ENCODE measurements around the gene SV2B.

Gene SV2B

DNA sequence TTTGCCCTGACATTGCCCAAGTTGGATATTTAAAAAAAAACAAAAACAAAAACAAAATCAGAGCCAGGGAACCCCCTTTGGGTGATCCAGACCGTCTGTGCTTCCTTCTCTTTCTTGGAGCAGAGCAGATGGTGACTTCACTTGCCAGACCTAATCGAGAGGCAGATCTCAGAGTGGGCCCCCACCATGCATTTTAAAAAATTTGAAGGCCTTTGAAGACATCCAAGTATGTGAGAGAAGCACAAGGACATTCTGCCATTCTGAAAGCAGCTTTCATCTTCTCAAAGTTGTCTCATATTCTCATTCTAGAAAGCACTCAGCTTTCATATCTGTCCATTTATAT, 93.3 kb downstream of the SV2B start:
- no peak for DNase-seq (ENCODE audit: low read depth)

DNA sequence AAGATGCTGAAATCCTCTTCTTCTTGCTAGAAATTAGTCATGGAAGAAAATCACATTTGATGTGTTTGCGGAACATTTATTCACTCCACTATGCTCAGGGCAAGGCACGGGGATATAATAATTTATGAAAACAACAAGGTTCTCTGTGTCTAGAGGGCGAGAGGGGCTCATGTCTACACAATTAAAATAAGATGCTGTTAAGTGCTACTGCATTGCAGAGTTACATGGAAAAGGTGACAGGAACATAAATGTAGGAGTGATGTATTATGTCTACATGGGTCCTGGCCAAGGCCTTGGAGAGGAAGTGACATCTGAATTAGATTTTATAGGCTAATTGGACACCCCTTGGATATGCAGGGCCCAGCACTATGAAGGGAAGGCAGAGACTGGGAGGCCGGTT, 96.1 kb downstream of the SV2B start:
- DNase-seq (ENCODE audit: low read depth), result no peak

DNA sequence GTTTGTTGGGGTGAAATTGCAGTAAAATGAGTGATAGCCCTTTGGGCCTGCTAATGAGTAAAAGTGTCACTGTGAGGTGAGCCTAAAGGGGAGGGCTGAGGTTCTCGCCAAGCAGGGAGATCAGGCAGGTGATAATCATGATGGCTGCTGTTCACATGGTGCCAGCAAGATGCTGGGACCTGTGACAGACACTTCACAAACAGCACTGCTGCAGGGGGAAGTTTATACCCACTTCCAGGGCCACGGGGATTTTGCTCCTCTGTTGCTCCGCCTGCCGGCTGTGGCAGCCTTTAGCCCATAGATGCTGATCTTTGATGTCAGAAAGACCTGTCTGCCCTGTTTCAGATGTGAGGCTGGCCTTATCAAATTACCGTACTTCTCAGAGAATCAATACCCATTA, 96.7 kb downstream of the SV2B start:
- no peak for DNase-seq (ENCODE audit: low read depth)

DNA sequence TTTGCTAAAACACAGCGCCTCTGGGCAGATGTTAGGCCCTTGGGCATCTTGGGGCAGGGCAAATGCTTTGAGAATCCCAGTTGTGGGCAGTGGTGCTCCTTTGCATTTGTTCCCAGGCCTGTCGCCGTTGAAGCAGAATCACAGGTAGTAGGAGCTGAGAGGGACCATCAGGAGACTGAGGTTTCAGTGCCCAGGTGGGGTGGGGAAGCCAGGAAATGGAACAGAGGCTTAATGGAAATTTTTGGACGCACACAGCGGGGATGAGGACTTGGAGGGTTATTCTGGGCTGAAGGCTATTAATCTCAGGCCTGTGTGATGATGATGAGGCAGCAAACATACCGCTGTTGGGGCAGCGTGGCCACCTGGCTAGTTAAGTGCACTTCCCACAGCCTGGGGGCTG, 99.5 kb downstream of the SV2B start:
- DNase-seq (ENCODE audit: low read depth), result no peak

DNA sequence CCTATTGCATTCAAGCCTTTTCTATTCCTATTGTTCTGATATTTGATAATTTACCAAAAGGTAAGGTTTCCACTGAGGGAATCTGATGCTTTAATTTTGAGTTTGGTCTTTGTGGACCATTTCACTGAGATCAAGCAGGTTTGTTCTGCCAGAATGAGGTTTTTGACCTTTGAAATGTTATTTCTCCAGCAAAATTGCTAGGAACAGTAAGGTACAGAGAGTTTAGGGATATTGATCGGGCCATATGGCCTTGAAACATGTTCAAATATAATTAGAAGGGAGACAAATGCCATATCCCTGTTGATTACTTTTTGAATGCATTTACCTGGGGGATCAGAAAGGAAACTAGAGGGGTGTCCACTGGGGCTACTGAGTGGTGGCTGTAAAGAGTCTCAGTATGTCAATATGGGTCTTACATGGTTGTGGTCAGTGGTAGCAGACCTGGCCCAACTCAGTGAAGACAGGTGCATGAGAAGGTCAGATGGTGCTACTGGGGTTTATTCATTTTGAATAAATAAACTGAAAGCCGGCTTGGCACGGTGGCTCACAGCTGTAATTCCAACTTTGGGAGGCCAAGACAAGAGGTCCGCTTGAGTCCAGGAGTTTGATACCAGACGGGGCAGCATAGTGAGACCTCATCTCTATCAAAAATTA, 100.2 kb downstream of the SV2B start:
- no peak for DNase-seq (ENCODE audit: low read depth)

DNA sequence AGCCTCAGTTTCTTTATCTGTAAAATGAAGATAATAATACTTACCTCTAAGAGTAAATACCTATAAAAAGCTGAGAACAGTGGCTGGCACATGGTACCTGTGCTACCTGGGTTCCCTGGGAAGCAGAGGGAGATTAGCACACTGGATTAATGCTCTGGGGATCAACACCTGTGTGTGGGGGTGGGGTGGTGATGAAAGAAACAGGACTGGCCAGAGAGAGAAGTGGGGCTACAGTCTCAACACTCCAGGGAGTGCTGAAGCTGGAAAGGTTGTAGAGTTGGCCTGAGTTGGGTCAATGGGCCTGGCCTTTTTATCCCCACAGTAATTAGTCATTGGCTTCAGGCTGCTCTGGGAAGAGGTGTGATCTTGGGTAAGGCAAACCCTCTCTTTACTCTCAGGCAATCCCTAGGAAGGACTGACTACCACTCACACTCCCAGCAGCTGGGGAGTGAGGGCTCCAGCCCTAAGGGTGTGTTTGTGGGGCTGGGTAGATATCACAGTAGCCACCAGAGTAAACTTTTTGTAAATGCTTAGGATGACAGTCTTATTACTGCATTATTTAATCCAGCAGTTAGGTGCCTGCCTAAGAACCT, 102.5 kb downstream of the SV2B start:
- no peak for DNase-seq (ENCODE audit: low read depth)

DNA sequence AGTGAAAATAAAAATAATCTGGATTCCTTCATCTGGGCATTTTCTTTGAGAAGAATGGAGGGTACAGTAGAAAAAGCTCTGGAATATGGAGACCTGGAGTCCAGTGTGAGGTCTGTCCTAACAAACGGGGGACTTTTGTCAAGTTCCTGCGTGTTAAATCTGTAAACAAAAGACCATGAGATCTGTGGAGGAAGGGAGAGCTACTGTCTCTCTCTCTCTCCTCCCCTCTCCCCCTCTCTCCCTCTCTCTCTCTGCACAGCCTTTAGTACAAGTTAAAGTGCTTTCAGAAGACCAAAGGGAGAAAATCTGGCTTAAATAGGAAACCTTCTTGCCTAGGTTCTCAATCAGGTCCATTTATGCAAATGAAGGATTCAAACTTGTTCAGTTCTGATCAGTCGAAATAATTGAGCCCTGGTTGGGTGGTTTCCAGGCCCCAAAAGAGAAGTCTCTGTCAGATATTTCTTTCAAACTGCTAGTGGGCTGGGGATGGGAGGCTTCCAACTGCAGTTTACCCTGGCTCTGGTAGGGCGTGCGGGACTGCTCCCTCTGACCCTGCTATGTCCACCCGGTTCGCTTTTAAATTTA, 103.7 kb downstream of the SV2B start:
- DNase-seq (ENCODE audit: low read depth), result no peak

DNA sequence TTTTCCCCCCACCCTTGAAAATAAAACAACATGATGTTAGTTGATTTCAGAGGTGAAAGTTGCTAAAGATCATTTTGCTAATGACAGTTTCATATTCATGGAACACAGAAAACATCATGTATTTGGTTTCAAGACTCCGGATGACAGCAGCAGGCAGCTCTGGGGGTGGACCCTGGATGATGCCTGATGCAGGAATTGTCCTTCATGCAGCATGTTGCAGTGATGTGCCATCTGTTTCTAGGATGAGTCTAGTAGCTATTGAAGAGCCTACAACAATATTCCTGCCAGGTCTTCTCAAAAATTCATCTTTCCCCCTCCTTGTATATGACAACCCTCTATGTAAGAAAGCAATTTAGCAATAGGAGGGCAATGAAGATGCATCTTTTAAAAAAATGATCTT, 108.3 kb downstream of the SV2B start:
- DNase-seq (ENCODE audit: low read depth), result no peak

DNA sequence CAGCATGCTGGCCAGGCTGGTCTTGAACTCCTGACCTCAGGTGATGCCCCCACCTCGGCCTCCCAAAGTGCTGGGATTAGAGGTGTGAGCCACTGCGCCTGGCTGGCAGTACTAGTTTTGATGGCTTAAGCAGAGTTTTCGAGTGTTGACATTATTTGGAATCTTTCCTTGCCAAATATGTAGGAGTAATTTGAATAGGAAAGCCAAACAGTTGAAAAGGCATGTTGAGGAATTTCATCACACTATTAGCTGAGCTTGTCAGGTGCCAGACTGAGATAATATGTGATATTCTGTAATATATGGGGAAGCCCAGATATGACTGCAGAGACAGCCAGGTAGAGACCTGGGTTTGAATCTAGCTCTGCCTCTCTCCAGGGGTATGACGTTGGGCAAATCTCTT, 109.3 kb downstream of the SV2B start:
- no peak for DNase-seq (ENCODE audit: low read depth)

DNA sequence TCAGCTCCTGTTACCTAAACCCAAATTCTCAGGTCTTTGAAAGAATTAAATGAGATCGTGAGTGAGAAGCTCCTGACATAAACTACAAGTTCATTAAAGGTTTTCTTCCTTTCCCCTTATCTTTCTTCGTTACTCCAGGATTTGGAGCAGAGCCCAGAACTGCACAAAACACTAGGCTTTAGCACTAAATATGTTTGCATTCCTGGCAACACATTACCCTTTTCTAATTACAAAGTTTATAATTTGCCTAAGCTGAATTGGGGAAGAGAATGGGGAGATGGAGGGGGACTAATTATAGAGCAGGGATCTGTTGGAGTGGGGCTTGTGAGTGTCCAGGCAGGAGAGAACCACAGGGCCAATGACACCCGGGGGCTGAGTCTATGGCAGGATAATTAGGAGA, 109.7 kb downstream of the SV2B start:
- DNase-seq (ENCODE audit: low read depth), result no peak

DNA sequence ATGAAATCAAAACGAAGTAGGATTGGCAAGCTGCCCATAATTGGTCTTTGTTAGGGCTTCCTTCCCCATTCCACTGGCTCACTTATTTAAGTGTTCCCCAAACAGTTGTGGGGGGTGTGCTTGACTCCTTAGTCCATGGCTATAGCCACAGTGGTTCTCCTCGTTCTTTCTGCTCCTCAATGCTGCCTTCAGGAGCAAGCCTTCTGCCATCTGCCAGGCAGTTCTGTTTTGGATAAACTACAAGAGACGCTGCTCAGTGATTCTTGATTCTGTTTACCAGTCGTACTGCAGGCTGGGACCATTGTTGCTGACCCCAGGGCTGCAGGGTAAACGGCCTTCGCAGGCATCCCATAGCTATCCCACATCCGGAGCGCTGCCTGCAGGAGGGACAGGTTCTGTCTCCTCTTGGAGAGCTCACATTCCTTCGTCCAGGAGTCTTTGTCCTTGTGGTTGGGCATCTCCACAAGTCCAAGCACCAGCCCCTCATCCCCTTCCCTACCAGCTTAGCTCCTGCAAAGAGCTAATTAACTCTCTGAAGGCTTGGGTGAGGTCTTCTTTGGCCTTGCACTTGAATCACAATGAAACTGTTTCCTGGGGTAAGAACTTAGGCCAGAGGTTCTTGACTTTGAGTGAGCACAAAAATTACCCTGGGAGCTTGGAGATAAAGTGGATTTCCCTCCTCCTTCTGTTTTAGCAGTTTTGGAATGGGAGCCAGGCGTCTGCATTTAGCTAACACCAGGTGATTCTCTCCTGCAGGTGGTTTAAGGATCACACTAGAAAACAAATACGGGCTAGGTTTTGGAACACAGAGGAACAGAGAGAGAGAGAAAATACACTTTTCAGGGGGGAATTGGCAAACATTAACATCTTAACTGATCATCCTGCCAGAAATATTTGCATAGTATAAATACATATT, 114.9 kb downstream of the SV2B start:
- no peak for DNase-seq (ENCODE audit: low read depth)

DNA sequence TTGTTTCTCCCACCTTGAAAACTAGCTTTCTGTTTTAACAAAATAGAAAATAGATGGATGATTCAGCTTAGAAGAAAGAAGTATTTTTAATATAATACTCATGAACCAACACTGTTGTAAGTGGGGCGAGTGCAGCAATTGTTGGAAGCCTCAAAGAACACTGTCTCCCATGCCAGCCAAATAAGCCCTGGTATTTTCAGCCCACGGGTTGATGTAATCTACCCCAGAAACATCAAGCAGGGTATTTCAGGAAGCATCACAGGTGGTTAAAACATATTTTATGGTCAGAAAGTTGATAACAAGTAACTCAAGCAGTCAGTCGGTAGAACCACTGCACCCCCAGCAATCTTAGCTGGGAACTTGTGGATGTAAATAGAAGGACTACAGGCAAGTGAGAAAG, 115.9 kb downstream of the SV2B start:
- DNase-seq (ENCODE audit: low read depth), result no peak

DNA sequence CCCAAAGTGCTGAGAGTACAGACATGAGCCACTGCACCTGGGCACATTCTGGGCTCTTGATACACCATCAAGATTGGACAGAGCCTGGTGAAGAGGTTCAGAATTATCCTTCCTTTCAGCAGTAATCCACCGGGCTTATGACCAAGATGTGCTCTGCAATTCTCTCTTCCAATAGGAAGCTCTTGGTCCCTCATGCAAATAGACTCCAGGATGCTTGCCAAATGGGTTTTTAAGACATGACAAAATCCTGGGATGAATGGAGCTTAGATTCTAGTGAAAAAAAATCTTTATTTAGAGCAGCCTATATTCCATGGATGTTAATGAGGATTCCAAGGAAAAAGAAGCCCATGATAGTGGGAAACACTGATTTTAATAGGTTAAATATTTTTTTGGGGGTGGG, 119.1 kb downstream of the SV2B start:
- DNase-seq (ENCODE audit: low read depth), result no peak

DNA sequence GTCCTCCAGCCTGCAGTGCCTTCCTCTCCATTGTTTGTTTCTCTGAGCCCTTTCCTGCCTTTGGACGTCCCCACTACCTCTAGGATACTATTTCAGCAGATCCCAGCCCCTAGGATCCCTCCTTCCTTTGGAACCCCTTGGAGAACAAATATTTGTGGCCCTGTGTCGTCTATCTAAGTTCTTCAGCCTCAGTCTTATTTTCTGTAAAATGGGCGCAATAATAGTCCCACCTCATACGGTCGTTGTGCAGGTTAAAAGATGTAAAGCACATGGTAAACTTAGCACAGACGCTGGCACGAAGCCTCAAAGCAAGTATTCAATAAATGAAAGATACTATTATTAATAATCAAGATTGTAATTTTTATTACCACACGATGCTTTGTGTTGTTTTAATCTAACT, 122.0 kb downstream of the SV2B start:
- no peak for DNase-seq (ENCODE audit: low read depth)

DNA sequence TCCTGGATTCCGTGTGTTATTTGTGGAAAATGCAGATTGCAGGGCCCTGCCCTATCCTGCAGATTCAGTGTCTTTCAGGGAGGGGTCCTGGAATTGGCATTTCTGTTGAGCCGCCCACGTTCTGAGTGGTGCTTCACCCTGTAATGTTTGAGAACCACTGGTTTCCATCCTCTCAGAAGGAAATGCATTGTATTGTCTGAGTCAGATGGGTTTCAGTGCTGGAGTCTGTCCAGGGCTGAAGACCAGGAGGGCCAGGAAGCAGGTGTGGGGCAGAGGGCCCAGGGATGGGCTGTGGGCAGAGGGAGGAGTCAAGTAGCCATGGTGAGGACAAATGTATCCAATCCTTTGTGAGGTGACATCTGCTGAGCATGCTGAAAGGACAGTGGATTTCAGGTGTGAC, 123.8 kb downstream of the SV2B start:
- no peak for DNase-seq (ENCODE audit: low read depth)

DNA sequence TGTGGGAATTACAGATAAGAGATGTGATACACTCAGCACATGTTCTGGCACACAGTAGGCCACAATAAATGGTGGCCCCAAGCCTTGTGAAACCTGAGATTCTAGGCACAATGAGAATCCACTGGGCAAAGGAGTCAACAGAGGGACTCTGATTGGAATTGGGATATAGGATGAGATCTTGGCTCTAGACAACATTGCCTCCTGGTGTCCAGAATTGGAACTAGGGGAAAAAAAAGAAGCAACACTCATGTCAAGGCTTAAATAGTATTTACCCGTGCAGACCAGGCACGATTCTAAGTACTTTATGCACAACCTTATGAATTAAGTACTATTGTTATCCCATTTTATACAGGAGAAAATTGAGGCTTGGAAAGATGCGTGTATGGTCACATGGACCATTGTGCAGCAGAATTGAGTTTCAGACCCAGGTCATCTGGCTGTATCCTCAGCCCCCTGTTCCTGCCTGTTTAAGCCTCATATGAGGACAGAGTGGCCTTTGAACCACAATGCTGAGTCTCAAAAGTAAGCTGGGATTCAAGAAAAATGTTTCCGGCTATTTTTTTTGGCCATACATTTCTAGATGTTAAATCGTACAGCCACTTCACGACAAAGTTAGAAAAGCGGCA, 124.8 kb downstream of the SV2B start:
- DNase-seq (ENCODE audit: low read depth), result no peak

DNA sequence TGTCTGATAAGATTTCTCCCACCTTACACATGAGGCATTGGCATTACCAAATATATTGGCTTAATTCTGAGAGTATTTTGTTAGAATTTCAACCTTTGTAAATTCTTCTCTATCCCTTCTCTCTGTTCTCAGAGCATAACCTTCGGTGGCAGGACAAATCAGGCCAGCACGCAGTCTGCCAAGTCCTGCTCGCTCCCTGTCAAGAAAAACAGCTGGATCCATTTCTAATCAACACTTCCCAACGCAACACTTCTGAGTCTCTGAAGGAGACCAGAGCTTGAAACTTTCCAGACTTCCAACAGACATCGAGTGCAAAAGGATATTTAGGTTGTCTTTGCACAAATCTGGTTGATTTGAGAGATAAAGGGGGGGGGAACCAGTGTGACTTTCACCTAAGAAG, 125.7 kb downstream of the SV2B start:
- no peak for DNase-seq (ENCODE audit: low read depth)

DNA sequence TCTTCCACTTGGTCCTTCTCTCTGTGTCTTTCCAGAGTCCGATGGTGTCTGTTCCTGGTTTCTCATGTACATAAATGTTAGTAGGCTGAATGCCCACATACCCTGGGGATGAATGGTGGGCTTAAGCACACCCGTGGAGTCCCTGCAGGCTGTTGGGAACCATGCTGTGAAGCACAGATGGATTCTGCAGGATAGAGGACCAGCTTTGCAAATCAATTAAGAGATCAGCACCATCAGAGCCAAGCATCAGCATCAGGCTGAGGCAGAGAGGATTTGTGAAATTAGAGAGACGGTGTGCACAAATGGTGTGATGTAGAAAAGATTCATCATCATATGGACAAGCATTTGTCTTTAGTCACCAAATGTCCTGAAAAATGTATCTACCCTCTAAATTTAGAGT, 127.1 kb downstream of the SV2B start:
- no peak for DNase-seq (ENCODE audit: low read depth)

DNA sequence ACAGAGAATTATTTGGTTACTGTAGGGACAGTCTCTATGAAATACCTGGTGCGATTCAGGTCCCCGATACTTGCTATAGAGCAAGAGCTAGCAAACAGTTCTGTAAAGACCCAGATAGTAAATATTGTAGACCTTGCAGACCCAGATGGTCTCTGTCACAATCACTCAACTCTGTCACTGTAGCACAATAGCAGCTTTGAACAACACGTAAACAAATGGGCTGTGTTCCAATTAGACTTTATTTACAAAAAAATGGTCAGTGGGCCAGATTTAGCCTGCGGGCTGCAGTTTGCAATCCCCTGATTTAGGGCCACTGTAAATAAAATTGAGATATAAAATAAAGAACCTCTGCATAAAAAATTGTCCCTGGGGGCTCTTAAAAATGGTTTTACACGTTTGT, 127.7 kb downstream of the SV2B start:
- DNase-seq (ENCODE audit: low read depth), result no peak

DNA sequence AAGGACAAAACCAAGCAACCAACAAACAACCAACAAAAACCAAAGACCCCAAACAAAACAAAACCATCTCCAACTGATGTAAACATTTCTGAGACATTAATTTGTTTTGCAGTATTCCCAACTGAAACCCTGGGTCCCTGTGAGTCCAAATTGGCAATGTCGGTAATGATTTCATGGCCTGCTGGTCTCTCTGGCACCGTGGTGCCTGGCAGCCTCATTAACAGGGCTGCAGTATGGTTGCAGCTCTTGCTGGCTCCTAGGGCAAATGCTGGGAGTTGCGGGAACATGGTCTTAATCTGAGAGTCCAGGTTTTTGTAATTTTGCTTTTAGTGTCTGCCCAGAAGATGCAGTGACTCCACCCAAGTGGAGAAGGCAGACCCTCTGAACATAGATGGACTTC, 128.3 kb downstream of the SV2B start:
- no peak for DNase-seq (ENCODE audit: low read depth)

DNA sequence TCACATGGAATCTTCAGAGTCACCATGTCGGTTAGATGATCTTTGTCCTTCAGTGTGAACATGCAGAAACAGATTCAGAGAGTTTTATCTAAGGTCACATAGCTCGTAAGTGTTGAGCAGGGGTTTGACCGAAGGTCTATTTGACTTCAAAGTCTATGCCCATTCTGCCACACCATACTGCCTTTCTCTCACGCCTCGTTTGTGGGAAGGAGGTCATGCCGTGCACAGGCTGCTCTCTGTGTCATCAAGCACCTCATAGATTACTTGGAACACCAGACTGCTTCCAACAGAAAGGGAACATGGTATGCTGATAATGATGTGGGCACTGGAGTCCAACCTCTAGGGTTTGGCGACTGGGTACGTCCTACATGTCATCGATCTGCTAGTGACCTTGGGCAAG, 128.8 kb downstream of the SV2B start:
- DNase-seq (ENCODE audit: low read depth), result no peak

DNA sequence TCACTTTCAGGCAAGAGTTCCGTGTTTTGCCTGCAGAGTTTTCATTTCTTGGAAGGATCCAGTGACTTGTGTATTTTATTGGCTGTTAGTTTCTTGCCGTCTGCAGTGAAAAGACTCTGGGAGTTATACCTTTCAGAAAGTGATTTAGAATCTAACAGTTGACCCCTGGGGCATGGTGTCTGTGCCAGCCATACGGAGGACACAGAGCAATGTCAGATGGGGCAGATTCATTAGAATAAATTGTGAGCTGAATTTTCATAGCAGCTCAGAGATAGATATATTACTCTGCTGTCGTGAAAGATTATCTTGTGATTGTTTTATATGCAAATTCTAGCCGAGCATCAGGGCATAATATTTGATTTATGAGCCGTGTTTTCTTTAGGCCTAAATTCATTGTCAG, 131.6 kb downstream of the SV2B start:
- DNase-seq (ENCODE audit: low read depth), result no peak

DNA sequence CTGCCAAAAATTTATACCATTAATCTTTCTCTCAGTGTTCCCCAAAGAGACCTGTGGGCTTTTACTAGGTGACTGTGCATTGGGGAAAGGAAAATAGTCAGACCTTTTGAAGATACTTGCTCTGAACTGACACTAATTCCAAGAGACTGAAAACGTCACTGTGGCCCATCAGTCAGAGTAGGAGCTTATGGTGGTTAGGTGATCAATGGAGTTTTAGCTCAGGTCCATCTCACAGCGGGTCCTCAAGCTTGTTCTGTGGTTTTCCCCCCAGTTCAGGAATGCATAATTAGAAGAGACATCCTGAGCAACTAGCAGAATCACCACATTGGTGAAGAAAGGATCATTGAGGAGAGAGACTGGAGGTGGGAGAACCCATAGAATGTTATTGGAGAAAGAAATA, 134.7 kb downstream of the SV2B start:
- no peak for DNase-seq (ENCODE audit: low read depth)
